SK-N-SH treated with all-trans-retinoic acid at 6 μM for 48 hours (cell line): ENCODE results near the gene FAM185A.
"Not testable (repeated sequence)": the region's sequence is repeated elsewhere in the genome, so short reads cannot be mapped to it uniquely, and the experiment has no call there.

ENCODE experiments used
- CSDC2 ChIP-seq: fragments of 250-450 bp; sonication (Bioruptor Pico); IDR thresholded peaks from 2 replicates; pipeline ENCODE4 v1.5.0; 2020; ENCODE audit warnings: mild to moderate bottlenecking, moderate library complexity
- ZNF8 ChIP-seq: fragments of 450-650 bp; formaldehyde crosslinking; IDR thresholded peaks from 2 replicates; pipeline ENCODE4 v1.5.0; 2020; ENCODE audit warnings: mild to moderate bottlenecking, moderate library complexity

- TF ChIP-seq CSDC2, ZNF8 (CRISPR knock-in tag): not testable (repeated sequence)
These were observed 40.0 kb downstream of the FAM185A start for GRCh38 chr7:102788770-102789169.
